Measurements from ENCODE around the gene DISC1.
A peak's percentile ranks its signal among the peaks of the same experiment; 100 is the strongest.

Gene DISC1

GRCh38 chr1:231817801-231818200 lies 191.2 kb downstream of the DISC1 start:
- DNase-seq (ENCODE audit: low spot score): peak; percentile 29

GRCh38 chr1:231818337-231818736 lies 191.7 kb downstream of the DISC1 start:
- DNase-seq (ENCODE audit: low spot score): peak; percentile 18

GRCh38 chr1:231821281-231821680 lies 194.7 kb downstream of the DISC1 start:
- DNase-seq (ENCODE audit: low spot score): no peak

- DNase-seq (ENCODE audit: low spot score): no peak
Observed at GRCh38 chr1:231822041-231822440, 195.5 kb downstream of the DISC1 start.

- DNase-seq (ENCODE audit: low spot score): no peak
Observed at GRCh38 chr1:231826566-231826965, 200.0 kb downstream of the DISC1 start.

- peak; percentile 61 for DNase-seq (ENCODE audit: low spot score)
Observed at GRCh38 chr1:231827337-231828105, 200.9 kb downstream of the DISC1 start.

GRCh38 chr1:231828182-231828920 lies 201.8 kb downstream of the DISC1 start:
- peak; percentile 61 for DNase-seq (ENCODE audit: low spot score)

- DNase-seq (ENCODE audit: low spot score): no peak
Observed at GRCh38 chr1:231829332-231829731, 202.7 kb downstream of the DISC1 start.

GRCh38 chr1:231836227-231836893 lies 209.8 kb downstream of the DISC1 start:
- no peak for DNase-seq (ENCODE audit: low spot score)

GRCh38 chr1:231838521-231838920 lies 211.9 kb downstream of the DISC1 start:
- DNase-seq (ENCODE audit: low spot score): no peak

GRCh38 chr1:231839999-231840398 lies 213.4 kb downstream of the DISC1 start:
- DNase-seq (ENCODE audit: low spot score): no peak

- DNase-seq (ENCODE audit: low spot score): peak; percentile 64
Observed at GRCh38 chr1:231841616-231842344, 215.2 kb downstream of the DISC1 start.

- no peak for DNase-seq (ENCODE audit: low spot score)
Observed at GRCh38 chr1:231842441-231842840, 215.9 kb downstream of the DISC1 start.

GRCh38 chr1:231844986-231845502 lies 218.5 kb downstream of the DISC1 start:
- DNase-seq (ENCODE audit: low spot score): no peak

- no peak for DNase-seq (ENCODE audit: low spot score)
Observed at GRCh38 chr1:231847612-231848397, 221.2 kb downstream of the DISC1 start.

GRCh38 chr1:231849981-231850380 lies 223.4 kb downstream of the DISC1 start:
- no peak for DNase-seq (ENCODE audit: low spot score)

- no peak for DNase-seq (ENCODE audit: low spot score)
Observed at GRCh38 chr1:231850786-231851185, 224.2 kb downstream of the DISC1 start.

- DNase-seq (ENCODE audit: low spot score): no peak
Observed at GRCh38 chr1:231853588-231854207, 227.1 kb downstream of the DISC1 start.

- DNase-seq (ENCODE audit: low spot score): no peak
Observed at GRCh38 chr1:231855361-231855760, 228.8 kb downstream of the DISC1 start.

GRCh38 chr1:231855926-231856325 lies 229.3 kb downstream of the DISC1 start:
- no peak for DNase-seq (ENCODE audit: low spot score)

GRCh38 chr1:231856426-231856825 lies 229.8 kb downstream of the DISC1 start:
- no peak for DNase-seq (ENCODE audit: low spot score)
